Spleen (tissue), 7 donors: Measurements from ENCODE around the gene KCNG2.

Source experiments
- CTCF ChIP-seq, 11 experiments: fragments of 200-600 bp in 7 of 11; fragments of 450-650 bp in 4 of 11; sonication (generic) in 4 of 11; IDR thresholded peaks in 8 of 11; conservative IDR thresholded peaks in 3 of 11; 1 replicate in 7 of 11; 2 replicates in 4 of 11; pipeline versions ENCODE4 v1.4.0 to v1.8.0; 2016 to 2021; ENCODE audit warnings: antibody characterized with exemption in 11 of 11, inconsistent platforms in 4 of 11, mild to moderate bottlenecking in 1 of 11
- POLR2A ChIP-seq, 3 donors: fragments of 450-650 bp; IDR thresholded peaks; one replicate each; pipeline ENCODE4 v1.5.1; 2017; ENCODE audit warnings: antibody characterized with exemption in 3 of 3, mild to moderate bottlenecking in 1 of 3
- donor health status: DM: no; HTN: no; CAD: no; lungs with moderate emphysema.
- donor health status: DM: no; HTN: no; CAD: no.
- donor health status: DM: no; HTN: no; CAD: no.

DNA sequence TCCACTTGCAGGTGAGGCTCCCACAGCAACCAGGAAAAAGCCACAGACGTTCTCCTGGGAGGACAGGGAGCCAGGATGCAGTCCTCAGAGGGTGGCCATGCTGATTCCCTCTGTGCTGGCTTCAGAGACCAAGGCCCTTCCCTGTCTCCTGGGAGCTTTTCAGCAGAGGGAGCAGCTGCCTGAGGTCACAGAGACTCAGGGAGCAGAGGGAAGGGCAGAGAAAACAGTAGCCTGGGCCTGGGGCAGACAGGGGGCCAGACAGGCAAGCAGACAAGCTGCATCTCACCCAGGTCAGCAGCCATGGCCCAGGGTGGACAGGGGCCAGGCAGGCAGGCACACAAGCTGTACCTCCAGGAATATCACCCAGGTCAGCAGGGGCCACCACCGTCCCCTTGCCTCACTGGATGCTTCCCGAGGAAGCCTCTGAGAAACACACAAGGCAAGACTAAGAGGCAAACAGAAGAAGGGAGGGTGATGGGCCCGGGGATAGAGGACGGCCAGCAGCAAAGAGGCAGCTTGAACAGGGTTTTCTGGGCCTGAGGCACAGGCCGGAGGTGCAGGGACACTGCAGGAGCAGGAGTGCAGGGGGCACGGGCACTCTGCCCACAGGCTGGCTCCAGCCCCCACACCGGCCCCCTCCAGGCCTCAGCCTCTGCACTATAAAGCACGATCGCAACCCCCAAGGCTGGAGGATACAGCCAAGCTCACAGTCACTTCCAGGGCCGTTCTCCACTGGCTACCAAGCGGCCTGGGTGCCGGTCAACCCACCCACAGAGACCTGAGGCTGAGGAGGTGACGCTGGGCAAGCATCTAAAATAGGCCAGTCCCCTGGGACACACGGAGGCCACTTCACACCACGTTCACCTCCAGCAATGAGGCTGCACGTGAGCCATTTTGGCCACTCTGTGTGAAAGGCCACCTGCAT lies 147.6 kb downstream of the KCNG2 start:
- TF ChIP-seq CTCF (IDR thresholded peaks at IDR 0.05 in 8 of 11, conservative IDR thresholded peaks at IDR 0.05 in 3 of 11) (no peak), POLR2A (IDR thresholded peaks at IDR 0.05) (no peak)
